HEK293T (cell line): ENCODE results near the gene C1QTNF3.

ENCODE experiments used
- CTCF ChIA-PET: fragments of 350-600 bp; formaldehyde crosslinking; extraction: SDS; loops from one replicate; lab custom pipeline; 2021; ENCODE audit warnings: antibody characterized with exemption, inconsistent platforms; lab: Yijun Ruan, JAX
- POLR2A ChIA-PET: fragments of 350-600 bp; formaldehyde crosslinking; extraction: SDS; loops from one replicate; lab custom pipeline; 2020; ENCODE audit warnings: antibody characterized with exemption, inconsistent platforms; lab: Yijun Ruan, JAX
- DNase-seq: peaks from one replicate; pipeline ENCODE4 v3.0.0; 2012; ENCODE audit warnings: mixed read lengths; ENCODE audit errors: extremely low spot score
- ARNT ChIP-seq: fragments of 450-650 bp; IDR thresholded peaks from 2 replicates; pipeline ENCODE4 v1.6.1; 2017; ENCODE audit warnings: mild to moderate bottlenecking
- BHLHE40 ChIP-seq: fragments of 450-650 bp; IDR thresholded peaks from 2 replicates; pipeline ENCODE4 v1.6.1; 2016; ENCODE audit warnings: mild to moderate bottlenecking, moderate library complexity, borderline replicate concordance
- CTBP1 ChIP-seq: fragments of 450-650 bp; IDR thresholded peaks from 2 replicates; pipeline ENCODE4 v1.6.1; 2016; ENCODE audit warnings: borderline replicate concordance
- ELF4 ChIP-seq: fragments of 450-650 bp; IDR thresholded peaks from 2 replicates; pipeline ENCODE4 v1.6.1; 2017; ENCODE audit warnings: antibody characterized with exemption
- FOXA1 ChIP-seq: fragments of 450-650 bp; IDR thresholded peaks from 2 replicates; pipeline ENCODE4 v1.6.1; 2016; ENCODE audit warnings: mild to moderate bottlenecking
- FOXK2 ChIP-seq: fragments of 450-650 bp; IDR thresholded peaks from 2 replicates; pipeline ENCODE4 v1.6.1; 2016; ENCODE audit warnings: mild to moderate bottlenecking
- FOXM1 ChIP-seq: fragments of 450-650 bp; IDR thresholded peaks from 2 replicates; pipeline ENCODE4 v1.6.1; 2017; ENCODE audit warnings: mild to moderate bottlenecking, borderline replicate concordance
- HDGF ChIP-seq: fragments of 450-650 bp; IDR thresholded peaks from 2 replicates; pipeline ENCODE4 v1.6.1; 2017; ENCODE audit warnings: antibody characterized with exemption, borderline replicate concordance
- L3MBTL2 ChIP-seq: fragments of 450-650 bp; conservative IDR thresholded peaks from 2 replicates; pipeline ENCODE4 v1.6.1; 2016; ENCODE audit warnings: mild to moderate bottlenecking
- LEF1 ChIP-seq: fragments of 450-650 bp; IDR thresholded peaks from 2 replicates; pipeline ENCODE4 v1.6.1; 2017; ENCODE audit warnings: mild to moderate bottlenecking, borderline replicate concordance
- NFRKB ChIP-seq: fragments of 450-650 bp; IDR thresholded peaks from 2 replicates; pipeline ENCODE4 v1.6.1; 2016; ENCODE audit warnings: mild to moderate bottlenecking, moderate library complexity
- PKNOX1 ChIP-seq: fragments of 450-650 bp; IDR thresholded peaks from 2 replicates; pipeline ENCODE4 v1.6.1; 2016
- SP1 ChIP-seq: fragments of 450-650 bp; IDR thresholded peaks from 2 replicates; pipeline ENCODE4 v1.6.1; 2017
- SUZ12 ChIP-seq: fragments of 450-650 bp; IDR thresholded peaks from 2 replicates; pipeline ENCODE4 v1.6.1; 2016; ENCODE audit warnings: mild to moderate bottlenecking
- TARDBP ChIP-seq: fragments of 450-650 bp; IDR thresholded peaks from 2 replicates; pipeline ENCODE4 v1.6.1; 2016
- ZNF384 ChIP-seq: fragments of 450-650 bp; IDR thresholded peaks from 2 replicates; pipeline ENCODE4 v1.6.1; 2016

Gene C1QTNF3

GRCh38 chr5:33981408-33982162 is 61.4 kb downstream of the C1QTNF3 start:
- no peak for DNase-seq
- ChIA-PET POLR2A (no interaction called here), CTCF (interaction anchor here (0.7 kb wide), 1 partner anchor 1091 kb away, joined by 3 read pairs; no protein-coding TSS in a partner anchor)
- TF ChIP-seq BHLHE40, result no peak
- TF ChIP-seq FOXK2, result no peak

- POLR2A ChIA-PET, result no interaction called here
- CTCF ChIA-PET, result no interaction called here
- DNase-seq, result no peak
- TF ChIP-seq ELF4, result no peak
- no peak for TF ChIP-seq SP1
- TF ChIP-seq CTBP1, result no peak
- no peak for TF ChIP-seq HDGF
- no peak for TF ChIP-seq NFRKB
- no peak for TF ChIP-seq TARDBP
- no peak for TF ChIP-seq SUZ12
- no peak for TF ChIP-seq FOXA1
- no peak for TF ChIP-seq PKNOX1
- TF ChIP-seq BHLHE40, result no peak
- no peak for TF ChIP-seq FOXM1
- TF ChIP-seq FOXK2, result no peak
- no peak for TF ChIP-seq LEF1
- TF ChIP-seq ARNT, result no peak
- no peak for TF ChIP-seq ZNF384
- no peak for TF ChIP-seq L3MBTL2
These were observed 63.0 kb downstream of the C1QTNF3 start for GRCh38 chr5:33980030-33980429.

GRCh38 chr5:33978306-33978705 is 64.7 kb downstream of the C1QTNF3 start:
- no peak for DNase-seq
- ChIA-PET POLR2A (interaction anchor here (1.1 kb wide), 1 partner anchor 30 kb away, joined by 3 read pairs; the partner anchor contains the start of gene AMACR), CTCF (interaction anchor here (0.8 kb wide), 1 partner anchor 9 kb away, joined by 4 read pairs; no protein-coding TSS in a partner anchor)
- no peak for TF ChIP-seq ZNF384
- no peak for TF ChIP-seq SP1
- TF ChIP-seq FOXM1, result no peak
- no peak for TF ChIP-seq LEF1
- TF ChIP-seq TARDBP, result no peak
- TF ChIP-seq CTBP1, result no peak
- TF ChIP-seq PKNOX1, result no peak
- no peak for TF ChIP-seq FOXA1
- TF ChIP-seq L3MBTL2, result no peak
- no peak for TF ChIP-seq FOXK2
- TF ChIP-seq HDGF, result no peak
- TF ChIP-seq ELF4, result no peak
- TF ChIP-seq BHLHE40, result no peak
- TF ChIP-seq NFRKB, result no peak
- no peak for TF ChIP-seq SUZ12
- TF ChIP-seq ARNT, result no peak

GRCh38 chr5:33976307-33976706 is 66.7 kb downstream of the C1QTNF3 start:
- POLR2A ChIA-PET, result no interaction called here
- no peak for DNase-seq
- TF ChIP-seq NFRKB (no peak), L3MBTL2 (no peak), FOXM1 (no peak)
- CTCF ChIA-PET, result no interaction called here

- ChIA-PET CTCF (no interaction called here), POLR2A (no interaction called here)
- no peak for DNase-seq
- TF ChIP-seq HDGF (no peak), CTBP1 (no peak)
These were observed 67.2 kb downstream of the C1QTNF3 start for GRCh38 chr5:33975852-33976251.

GRCh38 chr5:33973271-33973670 is 69.7 kb downstream of the C1QTNF3 start:
- DNase-seq, result no peak
- CTCF ChIA-PET, result no interaction called here
- TF ChIP-seq PKNOX1 (no peak), ZNF384 (no peak), ARNT (no peak), HDGF (no peak)
- POLR2A ChIA-PET, result no interaction called here
